Fibroblast of pulmonary artery (primary cell): ENCODE results near the gene IMPDH2.

Source experiments
- DNase-seq: peaks from one replicate; pipeline ENCODE4 v3.0.0-alpha.2; 2010; ENCODE audit warnings: low read depth
- H3K4me3 ChIP-seq: replicated peaks from 2 replicates; pipeline ENCODE4 v1.5.1; 2011; ENCODE audit warnings: low read depth, mild to moderate bottlenecking, control low read depth, low read length, moderate library complexity
- TF ChIP-seq, protein P1 (sequence below): IDR thresholded peaks from 2 replicates; pipeline ENCODE4 v1.5.1; 2011; ENCODE audit warnings: mild to moderate bottlenecking, control low read depth, low read length, inconsistent platforms; ENCODE audit errors: missing control alignments

Gene IMPDH2

DNA sequence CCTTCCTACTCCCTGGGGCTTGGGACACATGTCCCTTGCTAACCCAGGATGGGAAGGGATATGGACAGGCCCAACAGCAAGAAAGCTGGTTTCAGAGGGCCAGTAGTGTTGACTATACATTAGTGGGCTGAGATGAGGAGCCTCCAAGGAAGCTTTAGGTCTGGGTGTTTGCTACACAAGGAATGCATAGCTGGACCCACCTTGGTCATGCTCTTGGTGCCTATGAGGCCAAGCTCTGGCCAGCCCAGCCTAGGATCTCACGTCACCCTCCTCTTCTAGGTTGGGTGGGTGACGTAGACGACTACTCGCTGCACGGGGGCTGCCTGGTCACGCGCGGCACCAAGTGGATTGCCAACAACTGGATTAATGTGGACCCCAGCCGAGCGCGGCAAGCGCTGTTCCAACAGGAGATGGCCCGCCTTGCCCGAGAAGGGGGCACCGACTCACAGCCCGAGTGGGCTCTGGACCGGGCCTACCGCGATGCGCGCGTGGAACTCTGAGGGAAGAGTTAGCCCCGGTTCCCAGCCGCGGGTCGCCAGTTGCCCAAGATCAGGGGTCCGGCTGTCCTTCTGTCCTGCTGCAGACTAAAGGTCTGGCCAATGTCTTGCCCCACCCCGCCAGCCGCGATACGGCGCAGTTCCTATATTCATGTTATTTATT is 22.7 kb downstream of the IMPDH2 start:
- H3K4me3 ChIP-seq: peak overlapping the region; percentile 89
- TF ChIP-seq, protein P1, sequence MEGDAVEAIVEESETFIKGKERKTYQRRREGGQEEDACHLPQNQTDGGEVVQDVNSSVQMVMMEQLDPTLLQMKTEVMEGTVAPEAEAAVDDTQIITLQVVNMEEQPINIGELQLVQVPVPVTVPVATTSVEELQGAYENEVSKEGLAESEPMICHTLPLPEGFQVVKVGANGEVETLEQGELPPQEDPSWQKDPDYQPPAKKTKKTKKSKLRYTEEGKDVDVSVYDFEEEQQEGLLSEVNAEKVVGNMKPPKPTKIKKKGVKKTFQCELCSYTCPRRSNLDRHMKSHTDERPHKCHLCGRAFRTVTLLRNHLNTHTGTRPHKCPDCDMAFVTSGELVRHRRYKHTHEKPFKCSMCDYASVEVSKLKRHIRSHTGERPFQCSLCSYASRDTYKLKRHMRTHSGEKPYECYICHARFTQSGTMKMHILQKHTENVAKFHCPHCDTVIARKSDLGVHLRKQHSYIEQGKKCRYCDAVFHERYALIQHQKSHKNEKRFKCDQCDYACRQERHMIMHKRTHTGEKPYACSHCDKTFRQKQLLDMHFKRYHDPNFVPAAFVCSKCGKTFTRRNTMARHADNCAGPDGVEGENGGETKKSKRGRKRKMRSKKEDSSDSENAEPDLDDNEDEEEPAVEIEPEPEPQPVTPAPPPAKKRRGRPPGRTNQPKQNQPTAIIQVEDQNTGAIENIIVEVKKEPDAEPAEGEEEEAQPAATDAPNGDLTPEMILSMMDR: no peak
- peak; percentile 63 for DNase-seq

- H3K4me3 ChIP-seq: peak overlapping the region; percentile 89
- TF ChIP-seq, protein P1: no peak
- no peak for DNase-seq
These were observed 23.2 kb downstream of the IMPDH2 start for GRCh38 chr3:49005998-49006397.

- TF ChIP-seq, protein P1: no peak
- no peak for DNase-seq
- H3K4me3 ChIP-seq: no peak overlapping the region
These were observed 23.9 kb downstream of the IMPDH2 start for GRCh38 chr3:49005303-49005680.

DNA sequence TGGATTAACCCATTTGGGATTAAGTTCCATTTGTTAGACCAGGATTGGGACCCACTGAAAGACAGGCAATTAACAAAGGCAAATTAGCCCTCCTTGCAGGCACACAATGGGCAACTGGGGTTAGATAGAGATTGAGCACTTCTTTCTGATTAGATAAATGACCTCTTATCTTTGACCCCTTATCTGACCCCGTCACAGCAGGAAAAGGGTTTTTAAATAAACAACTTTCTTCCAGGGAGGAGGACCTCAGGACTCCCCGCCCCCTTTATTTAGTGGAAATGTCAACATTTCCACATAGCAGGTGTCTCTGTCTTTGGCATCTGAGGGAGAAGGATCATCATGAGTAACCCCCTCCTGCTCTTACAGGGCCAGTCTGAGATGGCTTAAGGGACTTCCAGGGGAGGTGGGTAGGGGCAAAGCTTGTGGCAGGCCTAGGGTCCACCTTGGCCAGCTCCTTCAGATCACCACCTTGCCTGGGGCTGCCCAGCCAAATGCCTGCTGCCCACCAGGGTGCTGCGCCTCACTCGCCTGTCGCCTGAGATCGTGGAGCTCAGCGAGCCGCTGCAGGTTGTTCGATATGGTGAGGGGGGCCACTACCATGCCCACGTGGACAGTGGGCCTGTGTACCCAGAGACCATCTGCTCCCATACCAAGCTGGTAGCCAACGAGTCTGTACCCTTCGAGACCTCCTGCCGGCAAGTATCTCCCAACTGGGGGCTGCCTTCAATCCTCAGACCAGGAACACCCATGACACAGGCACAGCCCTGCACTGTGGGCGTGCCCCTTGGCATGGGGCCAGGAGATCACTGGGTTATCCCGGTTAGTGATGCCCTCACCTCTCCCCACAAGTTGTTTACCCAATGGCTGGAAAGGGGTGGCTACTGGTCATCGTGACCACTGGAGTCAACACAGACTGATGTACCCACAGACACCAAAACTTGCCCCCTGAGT is 24.6 kb downstream of the IMPDH2 start:
- no peak for DNase-seq
- no peak overlapping the region for H3K4me3 ChIP-seq
- TF ChIP-seq, protein P1: no peak

DNA sequence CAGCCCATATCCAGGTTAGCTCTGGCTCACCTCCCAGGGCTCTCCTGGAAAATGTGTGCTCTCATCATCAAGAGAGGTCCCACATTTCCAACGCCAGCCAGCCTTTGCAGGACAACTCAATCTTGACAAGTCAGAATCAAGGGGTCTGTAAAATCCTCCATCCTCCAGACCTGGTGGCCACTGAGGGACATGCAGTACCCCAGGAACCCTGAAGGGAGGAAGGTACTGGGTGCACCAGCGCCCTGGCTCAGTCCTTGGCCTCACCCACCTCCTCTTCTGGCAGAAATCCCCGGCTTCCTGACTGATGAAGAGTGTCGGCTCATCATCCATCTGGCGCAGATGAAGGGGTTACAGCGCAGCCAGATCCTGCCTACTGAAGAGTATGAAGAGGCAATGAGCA is 28.0 kb downstream of the IMPDH2 start:
- TF ChIP-seq, protein P1: no peak
- DNase-seq: no peak
- H3K4me3 ChIP-seq: no peak overlapping the region

- TF ChIP-seq, protein P1: no peak
- no peak overlapping the region for H3K4me3 ChIP-seq
- DNase-seq: no peak
These were observed 29.9 kb downstream of the IMPDH2 start for GRCh38 chr3:48999085-48999858.
